SK-N-MC (cell line): ENCODE results near the gene CPLANE2.
"Not testable (repeated sequence)": the region's sequence is repeated elsewhere in the genome, so short reads cannot be mapped to it uniquely, and the experiment has no call there.

ENCODE experiments used
- DNase-seq: peaks from one replicate; pipeline ENCODE4 v3.0.0-alpha.2; 2011; ENCODE audit warnings: low read depth, low spot score
- H3K27ac ChIP-seq: fragments of 200-600 bp; sonication (generic); 2 replicates; pipeline ENCODE4 v1.5.1; 2016; ENCODE audit warnings: mixed run types
- H3K36me3 ChIP-seq: fragments of 200-600 bp; sonication (generic); 2 replicates; pipeline ENCODE4 v1.6.1; 2017; ENCODE audit warnings: antibody characterized with exemption, low read length, mixed read lengths; ENCODE audit not compliant: insufficient read depth
- H3K4me3 ChIP-seq: fragments of 200-600 bp; sonication (generic); 2 replicates; pipeline ENCODE4 v1.5.1; 2016
- H3K9ac ChIP-seq: fragments of 200-600 bp; sonication (generic); 2 replicates; pipeline ENCODE4 v1.8.0; 2017; ENCODE audit warnings: mixed run types, mixed read lengths; ENCODE audit not compliant: insufficient read length
- H3K9me3 ChIP-seq: fragments of 200-600 bp; sonication (generic); 2 replicates; pipeline ENCODE4 v1.6.1; 2017; ENCODE audit warnings: low read depth, mild to moderate bottlenecking, antibody characterized with exemption, low read length, moderate library complexity, mixed read lengths
- EZH2 ChIP-seq: fragments of 200-600 bp; sonication (generic); IDR thresholded peaks from one replicate; pipeline ENCODE4 v1.6.1; 2017; ENCODE audit warnings: antibody characterized with exemption
- FOXP2 ChIP-seq: optimal IDR thresholded peaks from 2 replicates; pipeline ENCODE3; 2011; ENCODE audit warnings: mild to moderate bottlenecking, moderate library complexity; ENCODE audit not compliant: insufficient read depth; ENCODE audit errors: extremely low read length, control extremely low read depth
- POLR2AphosphoS5 ChIP-seq: IDR thresholded peaks from 2 replicates; pipeline ENCODE4 v1.6.1; 2012; ENCODE audit warnings: mild to moderate bottlenecking, low read depth, low read length, borderline replicate concordance

CPLANE2 gene

GRCh38 chr1:16196874-16197273 lies 40.1 kb downstream of the CPLANE2 start:
- no peaks in the 10 kb centered on the region for H3K9me3 ChIP-seq
- H3K4me3 ChIP-seq, result no peak overlapping the region
- TF ChIP-seq FOXP2, result no peak
- TF ChIP-seq POLR2AphosphoS5, result no peak
- TF ChIP-seq EZH2, result no peak
- DNase-seq, result no peak
- no peaks in the 10 kb centered on the region for H3K36me3 ChIP-seq
- H3K9ac ChIP-seq, result no peak overlapping the region
- no peak overlapping the region for H3K27ac ChIP-seq

- not testable (repeated sequence) for H3K36me3 ChIP-seq, H3K9ac ChIP-seq, H3K27ac ChIP-seq, H3K4me3 ChIP-seq, DNase-seq, H3K9me3 ChIP-seq
Measured at GRCh38 chr1:16196139-16196538, 40.8 kb downstream of the CPLANE2 start.

- TF ChIP-seq POLR2AphosphoS5 (no peak), EZH2 (no peak), FOXP2 (no peak)
- no peaks in the 10 kb centered on the region for H3K9me3 ChIP-seq
- H3K4me3 ChIP-seq, result no peak overlapping the region
- no peak overlapping the region for H3K27ac ChIP-seq
- no peak overlapping the region for H3K9ac ChIP-seq
- no peaks in the 10 kb centered on the region for H3K36me3 ChIP-seq
- DNase-seq, result no peak
Measured at GRCh38 chr1:16195518-16195905, 41.5 kb downstream of the CPLANE2 start.

GRCh38 chr1:16191916-16192546 lies 45.0 kb downstream of the CPLANE2 start:
- Histone ChIP-seq H3K9ac (no peak overlapping the region), H3K9me3 (no peaks in the 10 kb centered on the region), H3K36me3 (no peaks in the 10 kb centered on the region), H3K4me3 (0 out of 2 replicates have a peak overlapping the region, but pooled peaks have one; percentile 9), H3K27ac (peak overlapping the region; percentile 62)
- no peak for DNase-seq
- TF ChIP-seq POLR2AphosphoS5 (no peak), FOXP2 (no peak), EZH2 (no peak)

- DNase-seq, result no peak
- TF ChIP-seq FOXP2, result no peak
- no peak for TF ChIP-seq EZH2
- TF ChIP-seq POLR2AphosphoS5, result no peak
- H3K9ac ChIP-seq, result no peak overlapping the region
- H3K4me3 ChIP-seq, result no peak overlapping the region
- H3K9me3 ChIP-seq, result no peaks in the 10 kb centered on the region
- no peak overlapping the region for H3K27ac ChIP-seq
- no peaks in the 10 kb centered on the region for H3K36me3 ChIP-seq
Measured at GRCh38 chr1:16191309-16191708, 45.7 kb downstream of the CPLANE2 start.

GRCh38 chr1:16189921-16190621 lies 46.9 kb downstream of the CPLANE2 start:
- Histone ChIP-seq H3K9me3 (no peaks in the 10 kb centered on the region), H3K36me3 (no peaks in the 10 kb centered on the region), H3K27ac (no peak overlapping the region), H3K4me3 (no peak overlapping the region), H3K9ac (no peak overlapping the region)
- no peak for TF ChIP-seq EZH2
- no peak for TF ChIP-seq FOXP2
- no peak for TF ChIP-seq POLR2AphosphoS5
- DNase-seq, result no peak

- TF ChIP-seq FOXP2 (no peak), POLR2AphosphoS5 (no peak), EZH2 (no peak)
- Histone ChIP-seq H3K9me3 (no peaks in the 10 kb centered on the region), H3K4me3 (no peak overlapping the region), H3K27ac (no peak overlapping the region), H3K36me3 (no peaks in the 10 kb centered on the region), H3K9ac (no peak overlapping the region)
- DNase-seq, result no peak
Measured at GRCh38 chr1:16189003-16189402, 48.0 kb downstream of the CPLANE2 start.

- Histone ChIP-seq H3K9ac (no peak overlapping the region), H3K9me3 (no peaks in the 10 kb centered on the region), H3K36me3 (no peaks in the 10 kb centered on the region), H3K27ac (no peak overlapping the region), H3K4me3 (no peak overlapping the region)
- no peak for DNase-seq
- TF ChIP-seq POLR2AphosphoS5 (no peak), EZH2 (no peak), FOXP2 (no peak)
Measured at GRCh38 chr1:16187748-16188401, 49.1 kb downstream of the CPLANE2 start.
